ENCODE results near the gene IRX2. TPM values are rescaled to one million over a fixed set of nuclear protein-coding genes. Genes with fewer than 3 reads are reported as not detected.

Gene IRX2
- total and polyA plus RNA-seq, 2 of the 8 experiments (the other 6 are each of a cell fraction or from before 2014, with no cell fraction given), result 23.4 to 40.4 TPM

GRCh38 chr5:2756211-2757152, 5.0 kb upstream of the IRX2 start (continued):
- TF ChIP-seq BRCA1 (IDR thresholded peaks at IDR 0.05; ENCODE audit: low read depth, low read length), result 0 out of 2 replicates have a peak, but pooled peaks have one; percentile 37
- TF ChIP-seq E2F6 (IDR thresholded peaks at IDR 0.05), result peak; percentile 57
- TF ChIP-seq BCL11A (IDR thresholded peaks at IDR 0.05; ENCODE audit: low read depth in 2 of 2, low read length in 2 of 2), result no peak
- TF ChIP-seq ASH2L (IDR thresholded peaks at IDR 0.05; ENCODE audit: low read length), result peak; percentile 98
- no peak for TF ChIP-seq TCF12 (IDR thresholded peaks at IDR 0.05; ENCODE audit: low read depth, low read length)
- TF ChIP-seq RAD21 (IDR thresholded peaks at IDR 0.05 in 1 of 2, conservative IDR thresholded peaks at IDR 0.05 in 1 of 2; ENCODE audit: low read depth in 2 of 2, low read length in 2 of 2), result peak in 1 of 2 experiments; percentile 32; a peak in 2 of 4 replicates
- no peak for TF ChIP-seq RXRA (IDR thresholded peaks at IDR 0.05; ENCODE audit: insufficient read depth, low read depth, low read length)
- TF ChIP-seq SIN3A (conservative IDR thresholded peaks at IDR 0.05 in 1 of 2, IDR thresholded peaks at IDR 0.05 in 1 of 2; ENCODE audit: low read depth in 1 of 2, low read length in 2 of 2), result no peak
- peak; percentile 15 to 95; a peak in 1 of 4 replicates for TF ChIP-seq HDAC2 (IDR thresholded peaks at IDR 0.05; ENCODE audit: borderline replicate concordance in 1 of 2, low read depth in 2 of 2, low read length in 2 of 2)
- no peak for TF ChIP-seq SUZ12 (IDR thresholded peaks at IDR 0.05; ENCODE audit: low read length)
- no peak for TF ChIP-seq SP2 (IDR thresholded peaks at IDR 0.05; ENCODE audit: low read length)
- peak; percentile 65; the same call in 1 of the 2 replicates for TF ChIP-seq TEAD4 (IDR thresholded peaks at IDR 0.05; ENCODE audit: low read depth, low read length)
- TF ChIP-seq KDM4A (IDR thresholded peaks at IDR 0.05; ENCODE audit: low read depth, low read length, severe bottlenecking), result peak; percentile 98
- TF ChIP-seq POLR2A (IDR thresholded peaks at IDR 0.05; ENCODE audit: control extremely low read depth in 1 of 2, low read depth in 2 of 2, low read length in 2 of 2), result no peak
- peak; percentile 43; the same call in 1 of the 2 replicates for TF ChIP-seq MAX (IDR thresholded peaks at IDR 0.05)
- TF ChIP-seq RBBP5 (IDR thresholded peaks at IDR 0.05; ENCODE audit: borderline replicate concordance, low read depth, low read length), result peak; percentile 64
- TF ChIP-seq GABPA (IDR thresholded peaks at IDR 0.05; ENCODE audit: borderline replicate concordance, insufficient read depth, low read length), result no peak
